Muscle of arm (tissue), 12 donors: Measurements from ENCODE around the gene AP2A1. TPM values are rescaled to one million over a fixed set of nuclear protein-coding genes. Genes with fewer than 3 reads are reported as not detected.

Experiments used
- DNase-seq: peaks from one replicate; pipeline ENCODE4 v3.0.0-alpha.2; 2013
- polyA plus RNA-seq, 12 donors: library from polyadenylated mRNA; unstranded; fragments of 120-200 nt; gene quantifications; one replicate each; pipeline ENCODE4 v1.2.1, GENCODE V29; 2013; ENCODE audit not compliant: insufficient read length in 12 of 12

Gene AP2A1
- polyA plus RNA-seq, 12 donors: 44.1 to 78.6 (median 47.9) TPM; not detected in 1

GRCh38 chr19:49761625-49762311 is 5.0 kb upstream of the AP2A1 start:
- DNase-seq: peak; percentile 44

DNA sequence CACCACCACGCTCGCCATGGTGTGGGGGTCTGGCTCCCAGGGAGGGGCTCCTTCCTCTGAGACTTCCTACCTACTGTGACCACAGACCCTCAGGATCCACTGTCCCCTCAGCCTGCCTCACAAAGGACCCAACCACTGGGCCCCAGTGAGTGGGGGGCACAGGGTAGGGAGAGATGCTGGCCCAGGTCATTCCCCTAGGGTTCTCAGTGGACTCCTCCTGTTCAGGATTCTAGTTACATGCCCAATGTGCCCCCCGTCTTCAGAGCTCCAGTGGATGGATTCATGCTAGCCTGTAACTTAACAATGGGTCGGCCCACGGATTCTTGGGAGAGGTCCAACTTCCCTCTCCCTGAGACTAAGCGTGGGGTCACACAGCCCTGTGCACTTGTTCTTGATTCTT is 3.6 kb upstream of the AP2A1 start, which contains the start of gene TSKS:
TSKS (minus strand) TSS at position 77 of the 400 bp plus-strand sequence; CDS start at position 18, 59 bp downstream.
- DNase-seq: no peak

DNA sequence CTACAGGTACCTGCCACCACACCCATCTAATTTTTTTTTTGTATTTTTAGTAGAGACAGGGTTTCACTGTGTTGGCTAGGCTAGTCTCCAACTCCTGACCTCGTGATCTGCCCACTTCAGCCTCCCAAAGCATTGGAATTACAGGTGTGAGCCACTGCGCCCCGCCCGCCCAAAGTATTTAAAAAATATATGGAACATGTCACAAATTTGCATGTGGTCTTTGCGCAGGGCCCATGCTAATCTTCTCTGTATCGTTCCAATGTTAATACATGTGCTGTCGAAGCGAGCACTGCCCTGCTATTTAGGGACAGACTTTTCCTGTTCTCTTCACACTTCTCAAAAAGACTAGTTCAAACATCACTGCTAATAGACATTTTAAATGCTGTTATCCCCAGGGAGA is 2.5 kb upstream of the AP2A1 start:
- no peak for DNase-seq

GRCh38 chr19:49766007-49766929 is 533 bp upstream of the AP2A1 start:
- DNase-seq: peak; percentile 100

DNA sequence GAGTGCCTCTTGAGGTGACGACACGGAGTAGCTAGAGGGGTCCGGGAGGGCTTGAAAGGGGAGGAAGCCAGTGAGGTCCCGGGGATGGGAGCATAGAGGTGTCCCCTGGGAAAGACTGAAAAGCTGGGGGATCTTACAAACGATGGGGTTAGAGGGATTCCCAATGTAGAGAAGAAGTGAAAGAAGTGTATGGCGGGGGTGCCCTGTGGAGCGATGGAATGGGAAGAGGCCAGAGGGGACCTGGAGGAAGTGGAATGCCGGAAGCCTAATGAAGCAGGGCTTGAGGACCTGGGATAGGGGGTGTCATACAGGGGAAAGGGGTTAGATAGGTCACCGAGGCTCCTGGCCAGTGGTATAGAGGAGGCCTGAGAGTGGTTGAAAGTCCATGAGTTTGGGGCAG is 580 bp downstream of the AP2A1 start:
- DNase-seq: no peak

- no peak for DNase-seq
These were observed 1.3 kb downstream of the AP2A1 start for GRCh38 chr19:49767967-49768581.

GRCh38 chr19:49770529-49770928 is 3.7 kb downstream of the AP2A1 start:
- DNase-seq: no peak

DNA sequence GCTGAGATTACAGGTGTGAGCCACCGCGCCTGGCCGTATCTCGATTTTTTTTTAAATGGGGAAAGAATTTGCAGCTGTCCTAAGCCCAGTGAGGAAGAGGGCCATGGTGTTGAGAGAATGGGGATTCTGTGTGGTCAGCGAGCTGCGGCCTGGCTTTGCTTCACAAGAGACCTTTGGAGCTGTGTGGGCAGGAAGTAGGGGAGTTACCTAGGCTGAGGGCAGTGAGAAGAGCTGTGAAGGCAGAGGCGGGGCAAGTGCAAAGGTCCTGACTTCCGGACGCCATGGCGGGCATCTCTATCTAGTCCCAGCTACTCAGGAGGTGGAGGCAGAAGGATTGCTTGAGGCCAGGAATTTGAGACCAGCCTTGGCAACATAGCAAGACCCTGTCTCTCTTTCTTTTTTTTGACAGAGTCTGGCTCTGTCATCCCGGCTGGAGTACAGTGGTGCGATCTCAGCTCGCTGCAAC is 4.9 kb downstream of the AP2A1 start:
- no peak for DNase-seq

DNA sequence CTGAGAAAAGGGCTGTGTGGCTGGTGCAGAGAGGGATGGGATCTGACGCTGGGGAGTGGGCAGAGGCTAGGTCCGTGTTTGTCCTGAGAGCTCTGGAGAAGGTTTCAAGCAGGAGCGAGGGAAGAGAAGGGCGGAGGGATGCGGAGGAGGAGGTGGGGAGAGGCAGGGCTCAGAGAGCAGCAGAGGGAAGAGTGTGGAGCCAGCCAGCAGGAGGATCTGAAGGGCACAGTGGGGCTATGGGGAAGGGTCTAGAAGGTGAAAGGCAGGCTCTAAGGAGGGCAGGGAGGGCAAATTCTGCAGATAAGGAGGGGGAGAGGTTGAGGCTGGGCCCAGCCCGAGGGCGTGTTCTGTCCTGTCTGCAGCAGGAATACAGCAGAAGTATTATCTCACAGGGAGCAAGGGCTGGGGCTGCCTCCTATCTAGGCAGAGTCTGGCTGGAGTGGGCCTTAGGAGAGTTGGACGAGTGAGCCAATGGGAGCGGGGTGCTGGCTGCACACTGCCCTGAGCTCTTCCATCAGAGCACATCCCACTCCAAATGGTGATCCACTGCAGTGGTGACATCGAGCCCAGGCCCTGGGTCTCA is 6.1 kb downstream of the AP2A1 start:
- DNase-seq: no peak

- no peak for DNase-seq
These were observed 7.0 kb downstream of the AP2A1 start for GRCh38 chr19:49773663-49774350.

DNA sequence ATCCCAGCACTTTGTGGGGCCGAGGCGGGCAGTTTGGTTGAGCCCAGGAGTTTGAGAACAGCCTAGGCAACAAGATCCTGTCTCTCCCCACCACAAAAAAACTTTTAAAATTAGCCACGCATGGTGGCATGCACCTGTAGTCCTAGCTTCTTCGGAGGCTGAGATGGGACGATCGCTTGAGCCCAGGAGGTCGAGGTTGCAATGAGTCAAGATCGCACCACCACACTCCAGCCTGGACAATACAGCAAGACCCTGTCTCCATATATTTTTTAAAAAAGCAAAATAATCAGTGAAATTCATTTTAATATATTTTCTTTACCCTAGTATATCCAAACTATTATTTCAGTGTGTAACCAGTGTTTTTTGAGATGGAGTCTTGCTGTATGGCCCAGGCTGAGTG is 8.2 kb downstream of the AP2A1 start:
- no peak for DNase-seq

- no peak for DNase-seq
These were observed 9.1 kb downstream of the AP2A1 start for GRCh38 chr19:49775742-49776370.

- DNase-seq: no peak
These were observed 9.6 kb downstream of the AP2A1 start for GRCh38 chr19:49776371-49776764.

- no peak for DNase-seq
These were observed 13.1 kb downstream of the AP2A1 start for GRCh38 chr19:49779731-49780555.

DNA sequence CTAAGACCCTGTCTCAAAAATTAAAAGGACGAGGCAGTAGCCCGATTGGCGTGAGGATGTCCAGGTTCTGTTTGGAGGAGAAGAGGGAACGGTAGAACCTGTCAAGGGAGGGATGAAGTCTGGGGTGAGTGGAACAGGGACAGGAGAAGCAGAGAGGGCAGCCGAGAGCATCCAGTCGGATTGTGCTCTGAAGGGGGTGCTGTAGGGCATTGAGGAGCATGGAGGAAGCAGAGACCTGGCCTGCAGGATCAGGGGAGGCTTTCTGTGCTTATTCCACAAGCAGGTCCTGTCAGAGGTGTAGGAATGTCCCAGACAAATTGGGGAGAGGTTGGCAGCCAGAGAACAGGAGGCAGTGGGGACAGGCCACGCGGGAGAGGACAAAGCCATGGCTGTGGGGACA is 14.1 kb downstream of the AP2A1 start:
- DNase-seq: no peak

- no peak for DNase-seq
These were observed 14.6 kb downstream of the AP2A1 start for GRCh38 chr19:49781394-49781793.

- no peak for DNase-seq
These were observed 15.7 kb downstream of the AP2A1 start for GRCh38 chr19:49782515-49782914.

DNA sequence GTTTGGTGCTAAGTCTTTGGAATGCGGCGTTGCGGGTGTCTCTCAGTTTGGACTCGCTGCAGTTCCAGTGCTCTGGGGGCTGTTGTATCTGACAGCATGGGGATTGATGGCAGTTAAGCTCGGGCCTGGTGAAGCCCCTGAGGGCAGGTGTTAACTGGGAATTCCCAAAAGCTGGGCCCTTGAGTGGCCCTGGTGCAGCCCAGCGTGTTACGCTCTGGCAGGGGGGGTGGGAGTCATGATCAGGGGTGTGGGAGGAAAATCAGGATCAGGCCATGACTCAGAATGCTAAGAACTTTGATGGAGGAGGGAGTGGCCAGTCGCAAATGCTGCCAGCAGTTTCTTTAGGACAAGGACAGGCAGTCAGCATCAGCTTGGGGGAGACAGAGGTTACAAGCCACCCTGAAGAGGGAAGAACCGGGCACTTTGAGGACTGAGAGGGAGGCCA is 19.6 kb downstream of the AP2A1 start:
- no peak for DNase-seq

GRCh38 chr19:49787746-49788145 is 20.9 kb downstream of the AP2A1 start:
- no peak for DNase-seq

DNA sequence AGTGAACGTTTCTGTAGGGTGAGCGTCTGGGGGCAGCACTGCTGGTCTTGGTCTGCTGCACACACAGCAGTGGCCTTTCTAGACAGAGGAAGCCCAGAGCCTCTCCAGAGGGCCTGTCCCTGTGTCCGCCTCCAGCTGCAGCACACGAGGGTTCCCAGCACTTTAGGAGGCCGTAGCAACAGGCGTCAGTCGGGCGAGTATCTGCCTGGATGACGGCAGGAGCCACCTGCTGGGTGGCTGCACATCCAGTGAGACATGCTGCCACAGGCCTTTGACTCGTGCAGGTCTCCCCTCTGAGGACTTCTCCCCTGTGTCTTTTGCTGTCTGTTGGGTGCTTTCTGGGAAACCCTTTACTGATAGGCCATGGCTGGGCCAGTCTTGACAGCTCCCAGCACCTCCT is 22.1 kb downstream of the AP2A1 start:
- no peak for DNase-seq
